ENCODE results near the gene SH3PXD2B.

DNA sequence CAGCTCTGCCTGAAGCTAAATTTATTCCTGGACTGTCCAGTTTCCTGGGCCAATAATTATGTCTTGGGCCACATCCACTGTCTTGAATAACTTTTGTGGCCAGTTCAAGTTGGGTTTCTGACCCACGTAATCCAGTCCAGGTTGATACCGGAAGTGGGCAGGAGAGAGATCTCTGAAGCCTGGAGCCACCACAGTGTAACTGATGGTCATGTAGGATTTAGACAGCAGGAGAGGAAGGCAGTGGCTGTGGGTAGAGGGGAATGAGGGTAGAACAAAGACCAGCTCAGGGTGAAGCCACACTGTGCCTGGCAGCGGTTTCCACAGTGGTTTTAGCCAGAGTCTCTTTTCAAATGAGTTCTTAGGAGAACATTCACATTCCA lies 30.2 kb downstream of the SH3PXD2B start:
- TF ChIP-seq, protein P1, sequence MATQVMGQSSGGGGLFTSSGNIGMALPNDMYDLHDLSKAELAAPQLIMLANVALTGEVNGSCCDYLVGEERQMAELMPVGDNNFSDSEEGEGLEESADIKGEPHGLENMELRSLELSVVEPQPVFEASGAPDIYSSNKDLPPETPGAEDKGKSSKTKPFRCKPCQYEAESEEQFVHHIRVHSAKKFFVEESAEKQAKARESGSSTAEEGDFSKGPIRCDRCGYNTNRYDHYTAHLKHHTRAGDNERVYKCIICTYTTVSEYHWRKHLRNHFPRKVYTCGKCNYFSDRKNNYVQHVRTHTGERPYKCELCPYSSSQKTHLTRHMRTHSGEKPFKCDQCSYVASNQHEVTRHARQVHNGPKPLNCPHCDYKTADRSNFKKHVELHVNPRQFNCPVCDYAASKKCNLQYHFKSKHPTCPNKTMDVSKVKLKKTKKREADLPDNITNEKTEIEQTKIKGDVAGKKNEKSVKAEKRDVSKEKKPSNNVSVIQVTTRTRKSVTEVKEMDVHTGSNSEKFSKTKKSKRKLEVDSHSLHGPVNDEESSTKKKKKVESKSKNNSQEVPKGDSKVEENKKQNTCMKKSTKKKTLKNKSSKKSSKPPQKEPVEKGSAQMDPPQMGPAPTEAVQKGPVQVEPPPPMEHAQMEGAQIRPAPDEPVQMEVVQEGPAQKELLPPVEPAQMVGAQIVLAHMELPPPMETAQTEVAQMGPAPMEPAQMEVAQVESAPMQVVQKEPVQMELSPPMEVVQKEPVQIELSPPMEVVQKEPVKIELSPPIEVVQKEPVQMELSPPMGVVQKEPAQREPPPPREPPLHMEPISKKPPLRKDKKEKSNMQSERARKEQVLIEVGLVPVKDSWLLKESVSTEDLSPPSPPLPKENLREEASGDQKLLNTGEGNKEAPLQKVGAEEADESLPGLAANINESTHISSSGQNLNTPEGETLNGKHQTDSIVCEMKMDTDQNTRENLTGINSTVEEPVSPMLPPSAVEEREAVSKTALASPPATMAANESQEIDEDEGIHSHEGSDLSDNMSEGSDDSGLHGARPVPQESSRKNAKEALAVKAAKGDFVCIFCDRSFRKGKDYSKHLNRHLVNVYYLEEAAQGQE (IDR thresholded peaks at IDR 0.05; ENCODE audit: low read depth) = no peak
- TF ChIP-seq, protein P2, sequence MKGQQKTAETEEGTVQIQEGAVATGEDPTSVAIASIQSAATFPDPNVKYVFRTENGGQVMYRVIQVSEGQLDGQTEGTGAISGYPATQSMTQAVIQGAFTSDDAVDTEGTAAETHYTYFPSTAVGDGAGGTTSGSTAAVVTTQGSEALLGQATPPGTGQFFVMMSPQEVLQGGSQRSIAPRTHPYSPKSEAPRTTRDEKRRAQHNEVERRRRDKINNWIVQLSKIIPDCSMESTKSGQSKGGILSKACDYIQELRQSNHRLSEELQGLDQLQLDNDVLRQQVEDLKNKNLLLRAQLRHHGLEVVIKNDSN (IDR thresholded peaks at IDR 0.05) = no peak
- TF ChIP-seq TEAD4 (IDR thresholded peaks at IDR 0.05) (no peak), NFIC (IDR thresholded peaks at IDR 0.05) (no peak), EP300 (IDR thresholded peaks at IDR 0.05; ENCODE audit: borderline replicate concordance) (no peak)
